ENCODE results near the gene KASH5. TPM values are rescaled to one million over a fixed set of nuclear protein-coding genes. Genes with fewer than 3 reads are reported as not detected.

Gene KASH5
- total RNA-seq, 1 experiment from 2014 or later, result not detected

DNA sequence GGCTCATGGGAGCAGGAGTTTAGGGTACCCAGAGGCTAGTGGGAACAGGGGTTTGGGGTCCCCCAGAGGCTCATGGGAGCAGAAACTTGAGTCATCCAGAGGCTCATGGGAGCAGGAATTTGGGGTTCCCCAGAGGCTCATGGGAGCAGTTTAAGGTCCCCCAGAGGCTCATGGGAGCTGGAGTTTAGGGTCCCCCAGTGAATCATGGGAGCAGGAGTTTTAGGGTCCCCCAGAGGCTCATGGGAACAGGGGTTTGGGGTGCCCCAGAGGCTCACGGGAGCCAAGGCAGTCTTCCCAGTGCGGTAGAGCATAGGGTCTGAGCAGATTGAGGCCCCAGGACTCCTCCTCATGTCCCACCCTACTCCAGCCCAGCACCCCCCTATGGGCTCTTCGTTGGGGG lies 77.3 kb downstream of the KASH5 start:
- no peaks in the 10 kb centered on the region for H3K9me3 ChIP-seq (ENCODE audit: low read length)
- H3K4me3 ChIP-seq (ENCODE audit: low read length), result no peak overlapping the region
- H3K4me2 ChIP-seq (ENCODE audit: low read length), result no peak overlapping the region
- no peaks in the 10 kb centered on the region for H3F3A ChIP-seq (ENCODE audit: low read length, unreplicated experiment)
- H4K20me1 ChIP-seq (ENCODE audit: low read length), result no peaks in the 10 kb centered on the region
- POLR2A ChIA-PET (ENCODE audit: unreplicated experiment), result no interaction called here
- no peak for ATAC-seq
- no peak for DNase-seq
- no peaks in the 10 kb centered on the region; the same call in 1 of the 2 replicates for H3K36me3 ChIP-seq (ENCODE audit: low read depth, low read length)
- BruUV-seq (replicated peaks), result no TSS peak
- no peak overlapping the region for H2AFZ ChIP-seq (ENCODE audit: low read length)
- no peak overlapping the region for H3K27ac ChIP-seq (ENCODE audit: low read length)
- no peaks in the 10 kb centered on the region for H3K79me2 ChIP-seq (ENCODE audit: low read length)
- no peak overlapping the region for H3K9ac ChIP-seq (ENCODE audit: low read length)
- H3K9me2 ChIP-seq (replicated peaks; ENCODE audit: low read length), result no peaks in the 10 kb centered on the region
- CTCF ChIA-PET, result no interaction called here
- intact Hi-C loops (cut with micrococcal nuclease), result no loop called here
- TF ChIP-seq EZH2phosphoT487 (IDR thresholded peaks at IDR 0.05; ENCODE audit: borderline replicate concordance, low read length) (no peak), EZH2 (IDR thresholded peaks at IDR 0.05; ENCODE audit: low read length, unreplicated experiment) (no peak)
- TF ChIP-seq, protein P1, sequence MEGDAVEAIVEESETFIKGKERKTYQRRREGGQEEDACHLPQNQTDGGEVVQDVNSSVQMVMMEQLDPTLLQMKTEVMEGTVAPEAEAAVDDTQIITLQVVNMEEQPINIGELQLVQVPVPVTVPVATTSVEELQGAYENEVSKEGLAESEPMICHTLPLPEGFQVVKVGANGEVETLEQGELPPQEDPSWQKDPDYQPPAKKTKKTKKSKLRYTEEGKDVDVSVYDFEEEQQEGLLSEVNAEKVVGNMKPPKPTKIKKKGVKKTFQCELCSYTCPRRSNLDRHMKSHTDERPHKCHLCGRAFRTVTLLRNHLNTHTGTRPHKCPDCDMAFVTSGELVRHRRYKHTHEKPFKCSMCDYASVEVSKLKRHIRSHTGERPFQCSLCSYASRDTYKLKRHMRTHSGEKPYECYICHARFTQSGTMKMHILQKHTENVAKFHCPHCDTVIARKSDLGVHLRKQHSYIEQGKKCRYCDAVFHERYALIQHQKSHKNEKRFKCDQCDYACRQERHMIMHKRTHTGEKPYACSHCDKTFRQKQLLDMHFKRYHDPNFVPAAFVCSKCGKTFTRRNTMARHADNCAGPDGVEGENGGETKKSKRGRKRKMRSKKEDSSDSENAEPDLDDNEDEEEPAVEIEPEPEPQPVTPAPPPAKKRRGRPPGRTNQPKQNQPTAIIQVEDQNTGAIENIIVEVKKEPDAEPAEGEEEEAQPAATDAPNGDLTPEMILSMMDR (conservative IDR thresholded peaks at IDR 0.05; ENCODE audit: low read depth, low read length), result no peak
- H3K27me3 ChIP-seq (ENCODE audit: low read length), result no peaks in the 10 kb centered on the region
- no peaks in the 10 kb centered on the region for H3K4me1 ChIP-seq (ENCODE audit: insufficient read depth, low read length)

Other genes with a start within 250 kb of the KASH5 start
- not detected in 2 replicates for gene HRC, start 232.9 kb upstream of the KASH5 start, total RNA-seq (2014; rRNA removed)
- gene TRPM4, start 230.5 kb upstream of the KASH5 start, total RNA-seq (2014; rRNA removed), result 30.0 and 40.4 TPM in 2 replicates
- gene SLC6A16, start 63.1 kb upstream of the KASH5 start, total RNA-seq (2014; rRNA removed), result not detected in 2 replicates
- not detected in 2 replicates for gene CD37, start 52.8 kb upstream of the KASH5 start, total RNA-seq (2014; rRNA removed)
- gene TEAD2, start 25.8 kb upstream of the KASH5 start, total RNA-seq (2014; rRNA removed), result 56.2 and 72.2 TPM in 2 replicates
- gene DKKL1, start 24.4 kb upstream of the KASH5 start, total RNA-seq (2014; rRNA removed), result 2.4 and 4.2 TPM in 2 replicates
- gene PTH2, start 35.2 kb downstream of the KASH5 start, total RNA-seq (2014; rRNA removed), result not detected in 2 replicates
- not detected in 2 replicates for gene GFY, start 37.1 kb downstream of the KASH5 start, total RNA-seq (2014; rRNA removed)
- gene SLC17A7, start 53.3 kb downstream of the KASH5 start, total RNA-seq (2014; rRNA removed), result 0.11 TPM in 1 of 2 replicates, not detected in the other
- 171 and 200 TPM in 2 replicates for gene PIH1D1, start 63.6 kb downstream of the KASH5 start, total RNA-seq (2014; rRNA removed)
- not detected in 2 replicates for gene ALDH16A1, start 65.0 kb downstream of the KASH5 start, total RNA-seq (2014; rRNA removed)
- 0.18 and 2.8 TPM in 2 replicates for gene FLT3LG, start 86.0 kb downstream of the KASH5 start, total RNA-seq (2014; rRNA removed)
- gene RPL13A, start 99.4 kb downstream of the KASH5 start, total RNA-seq (2014; rRNA removed), result 3,023 and 3,169 TPM in 2 replicates
- gene RPS11, start 108.2 kb downstream of the KASH5 start, total RNA-seq (2014; rRNA removed), result 3,913 and 5,174 TPM in 2 replicates
- gene FCGRT, start 124.4 kb downstream of the KASH5 start, total RNA-seq (2014; rRNA removed), result 46.3 and 46.7 TPM in 2 replicates
- 33.7 and 70.4 TPM in 2 replicates for gene RCN3, start 139.8 kb downstream of the KASH5 start, total RNA-seq (2014; rRNA removed)
- gene NOSIP, start 192.3 kb downstream of the KASH5 start, total RNA-seq (2014; rRNA removed), result 195 and 214 TPM in 2 replicates
- gene PRRG2, start 193.1 kb downstream of the KASH5 start, total RNA-seq (2014; rRNA removed), result 16.4 and 17.0 TPM in 2 replicates
- gene PRR12, start 202.9 kb downstream of the KASH5 start, total RNA-seq (2014; rRNA removed), result 14.6 and 25.7 TPM in 2 replicates

Measured in PC-3 (cell line).